Activated T-helper 2 cell treated with anti-CD3 and anti-CD28 coated beads, Interferon-gamma antibody, Interleukin-2, Interleukin-4, amounts not matched to agents 10 μg/mL and 5 μg/mL and 100 μg/mL, durations not matched to agents 14 hours and 24 hours and 36 hours (primary cell): ENCODE results near the gene NLRC3. TPM values are rescaled to one million over a fixed set of nuclear protein-coding genes. Genes with fewer than 3 reads are reported as not detected.
"Not testable (repeated sequence)": the region's sequence is repeated elsewhere in the genome, so short reads cannot be mapped to it uniquely, and the experiment has no call there.

Experiments
- DNase-seq: peaks from one replicate; pipeline ENCODE4 v3.0.0; 2021; ENCODE audit warnings: low spot score
- H3K27ac Mint-ChIP-seq: one replicate; pipeline ENCODE4 v1.8.0; 2021; ENCODE audit warnings: mixed read lengths
- H3K27me3 Mint-ChIP-seq: one replicate; pipeline ENCODE4 v1.8.0; 2021; ENCODE audit warnings: low read depth, mixed read lengths
- H3K36me3 Mint-ChIP-seq: one replicate; pipeline ENCODE4 v1.8.0; 2021; ENCODE audit warnings: low read depth, mixed read lengths
- H3K4me1 Mint-ChIP-seq: one replicate; pipeline ENCODE4 v1.8.0; 2021; ENCODE audit warnings: low read depth, mixed read lengths
- H3K4me3 Mint-ChIP-seq: one replicate; pipeline ENCODE4 v1.8.0; 2021; ENCODE audit warnings: low read depth, mild to moderate bottlenecking, moderate library complexity, mixed read lengths
- H3K9me3 Mint-ChIP-seq: one replicate; pipeline ENCODE4 v1.8.0; 2021; ENCODE audit warnings: mixed read lengths
- intact Hi-C: fragments of 100-400 bp; cut with micrococcal nuclease; formaldehyde crosslinking; loops from one replicate; pipeline ENCODE4 v1.15.1; 2023
- total RNA-seq: library from RNA; stranded (reverse); gene quantifications from 2 replicates; pipeline ENCODE4 v1.2.3, GENCODE V29; 2022

Gene NLRC3
- total RNA-seq, 1 donor from 2014 or later, result 29.6 TPM

GRCh38 chr16:3546986-3547682, 30.1 kb downstream of the NLRC3 start:
- Mint-ChIP-seq H3K27ac (no peak overlapping the region), H3K27me3 (no peaks in the 10 kb centered on the region), H3K9me3 (no peaks in the 10 kb centered on the region), H3K4me1 (no peaks in the 10 kb centered on the region), H3K36me3 (peaks cover 70% of the 10 kb centered on the region), H3K4me3 (no peak overlapping the region)
- no peak for DNase-seq
- intact Hi-C loops, result no loop called here

GRCh38 chr16:3542601-3543373, 34.4 kb downstream of the NLRC3 start:
- Mint-ChIP-seq H3K4me3 (no peak overlapping the region), H3K36me3 (peaks cover 54% of the 10 kb centered on the region), H3K27ac (no peak overlapping the region), H3K4me1 (no peaks in the 10 kb centered on the region), H3K27me3 (no peaks in the 10 kb centered on the region), H3K9me3 (no peaks in the 10 kb centered on the region)
- intact Hi-C loops, result no loop called here
- DNase-seq, result no peak

DNA sequence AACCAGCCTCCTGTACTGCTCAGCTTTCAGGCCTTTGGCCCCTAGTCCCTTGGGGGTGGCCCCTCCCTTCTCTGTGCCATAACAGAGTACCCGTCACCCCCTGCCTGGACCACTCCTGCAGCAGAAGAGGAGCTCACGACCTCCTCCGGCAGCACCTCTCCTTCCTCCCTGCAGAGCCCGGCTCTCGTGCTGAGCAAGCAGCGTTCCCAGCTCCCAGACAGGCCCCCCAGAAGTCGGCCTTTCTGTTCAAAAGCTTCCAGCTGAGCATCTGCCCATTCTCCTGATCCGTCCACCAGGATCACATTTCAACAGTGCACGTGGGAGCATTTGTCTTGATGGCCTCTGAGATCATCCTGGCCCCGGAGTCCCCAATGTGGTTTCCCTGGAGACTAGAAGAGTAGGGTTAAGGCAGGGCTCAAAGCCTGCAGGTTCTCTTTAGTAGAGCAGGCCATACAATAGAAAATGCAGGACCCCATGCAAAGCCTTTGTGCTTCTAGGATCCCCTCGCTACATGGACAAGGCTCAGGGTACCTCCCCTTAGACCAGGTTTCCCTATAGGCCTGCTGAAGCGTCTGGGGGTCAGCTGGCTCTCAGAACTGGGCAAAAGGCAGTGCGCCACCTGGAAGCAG, 35.6 kb downstream of the NLRC3 start:
- Mint-ChIP-seq H3K36me3 (peaks cover 45% of the 10 kb centered on the region), H3K4me3 (no peak overlapping the region), H3K9me3 (no peaks in the 10 kb centered on the region), H3K4me1 (no peaks in the 10 kb centered on the region), H3K27me3 (no peaks in the 10 kb centered on the region), H3K27ac (no peak overlapping the region)
- intact Hi-C loops, result no loop called here
- no peak for DNase-seq

DNA sequence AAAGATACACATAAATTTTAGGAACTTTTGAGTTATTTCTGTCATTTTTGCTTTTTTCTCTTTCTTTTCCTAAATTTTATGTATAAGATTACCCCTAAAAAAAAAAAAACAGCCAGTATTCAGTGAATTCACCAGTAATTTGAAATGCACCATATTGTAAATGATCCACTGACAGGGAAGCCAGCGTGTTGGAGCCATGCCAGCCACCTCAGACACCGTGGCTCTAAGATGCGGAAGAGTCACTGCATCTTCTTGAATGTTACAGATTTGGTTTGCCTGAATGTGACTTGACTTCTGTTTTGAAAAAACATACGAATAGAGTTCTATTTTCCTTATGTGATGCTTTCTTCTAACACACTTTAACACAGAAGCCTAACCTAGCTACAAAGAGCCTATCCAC, 39.0 kb downstream of the NLRC3 start:
- Mint-ChIP-seq H3K4me3 (no peak overlapping the region), H3K27me3 (no peaks in the 10 kb centered on the region), H3K9me3 (no peaks in the 10 kb centered on the region), H3K27ac (no peak overlapping the region), H3K4me1 (no peaks in the 10 kb centered on the region), H3K36me3 (peaks cover 39% of the 10 kb centered on the region)
- no peak for DNase-seq
- intact Hi-C loops, result no loop called here

DNA sequence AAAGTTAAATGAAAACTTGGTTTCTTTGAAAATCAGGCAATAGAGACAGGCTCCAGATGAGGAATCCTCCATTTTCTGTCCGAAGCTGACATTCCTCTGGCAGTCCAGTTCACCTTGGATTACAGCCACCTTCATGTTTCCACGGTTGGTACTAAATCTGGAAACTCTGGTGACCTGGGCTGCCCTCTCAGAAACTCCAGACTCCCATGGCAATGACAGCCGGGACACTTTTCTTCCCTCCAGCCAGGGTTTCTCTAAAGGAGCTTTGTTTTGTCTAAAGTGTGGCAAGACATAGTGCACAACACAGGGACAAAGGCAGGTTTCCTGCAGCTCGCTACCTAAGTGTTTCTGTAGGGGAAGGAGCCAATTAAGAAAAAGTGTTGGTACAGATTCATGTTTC, 40.4 kb downstream of the NLRC3 start:
- DNase-seq, result no peak
- Mint-ChIP-seq H3K27ac (no peak overlapping the region), H3K4me3 (no peak overlapping the region), H3K4me1 (no peaks in the 10 kb centered on the region), H3K36me3 (peaks cover 44% of the 10 kb centered on the region), H3K9me3 (no peaks in the 10 kb centered on the region), H3K27me3 (no peaks in the 10 kb centered on the region)
- intact Hi-C loops, result no loop called here

- DNase-seq, result no peak
- H3K4me1 Mint-ChIP-seq, result no peaks in the 10 kb centered on the region
- no peak overlapping the region for H3K4me3 Mint-ChIP-seq
- no peak overlapping the region for H3K27ac Mint-ChIP-seq
- H3K36me3 Mint-ChIP-seq, result peaks cover 42% of the 10 kb centered on the region
- intact Hi-C loops, result no loop called here
- H3K27me3 Mint-ChIP-seq, result no peaks in the 10 kb centered on the region
- no peaks in the 10 kb centered on the region for H3K9me3 Mint-ChIP-seq
Measured at GRCh38 chr16:3536271-3536731, 40.9 kb downstream of the NLRC3 start.

DNA sequence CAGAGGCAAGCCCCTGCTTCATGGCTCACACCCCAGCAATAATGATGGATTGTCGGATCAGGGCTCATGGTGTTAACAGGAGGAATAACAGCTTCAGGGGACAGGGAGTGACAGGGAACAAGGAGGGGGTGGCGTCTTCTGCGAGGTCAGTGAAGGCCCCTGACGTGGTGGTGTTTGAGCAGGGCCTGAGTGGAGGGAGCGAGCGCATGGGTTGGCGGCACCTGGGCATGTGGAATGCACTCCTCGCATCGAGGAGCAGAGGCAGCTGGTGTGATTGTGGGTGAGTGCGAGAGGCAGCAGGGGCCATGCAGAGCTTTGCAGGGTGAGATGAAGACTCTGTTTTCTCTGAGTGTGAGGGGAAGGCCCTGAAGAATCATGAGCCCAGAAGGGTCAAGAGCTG, 43.1 kb downstream of the NLRC3 start:
- intact Hi-C loops, result no loop called here
- no peak for DNase-seq
- H3K4me1 Mint-ChIP-seq, result no peaks in the 10 kb centered on the region
- no peak overlapping the region for H3K4me3 Mint-ChIP-seq
- H3K9me3 Mint-ChIP-seq, result no peaks in the 10 kb centered on the region
- peaks cover 26% of the 10 kb centered on the region for H3K36me3 Mint-ChIP-seq
- no peaks in the 10 kb centered on the region for H3K27me3 Mint-ChIP-seq
- no peak overlapping the region for H3K27ac Mint-ChIP-seq

GRCh38 chr16:3532741-3533140, 44.5 kb downstream of the NLRC3 start:
- no peaks in the 10 kb centered on the region for H3K9me3 Mint-ChIP-seq
- peaks cover 7% of the 10 kb centered on the region for H3K4me1 Mint-ChIP-seq
- no peak overlapping the region for H3K4me3 Mint-ChIP-seq
- peaks cover 35% of the 10 kb centered on the region for H3K36me3 Mint-ChIP-seq
- intact Hi-C loops, result no loop called here
- H3K27ac Mint-ChIP-seq, result no peak overlapping the region
- no peak for DNase-seq
- no peaks in the 10 kb centered on the region for H3K27me3 Mint-ChIP-seq

DNA sequence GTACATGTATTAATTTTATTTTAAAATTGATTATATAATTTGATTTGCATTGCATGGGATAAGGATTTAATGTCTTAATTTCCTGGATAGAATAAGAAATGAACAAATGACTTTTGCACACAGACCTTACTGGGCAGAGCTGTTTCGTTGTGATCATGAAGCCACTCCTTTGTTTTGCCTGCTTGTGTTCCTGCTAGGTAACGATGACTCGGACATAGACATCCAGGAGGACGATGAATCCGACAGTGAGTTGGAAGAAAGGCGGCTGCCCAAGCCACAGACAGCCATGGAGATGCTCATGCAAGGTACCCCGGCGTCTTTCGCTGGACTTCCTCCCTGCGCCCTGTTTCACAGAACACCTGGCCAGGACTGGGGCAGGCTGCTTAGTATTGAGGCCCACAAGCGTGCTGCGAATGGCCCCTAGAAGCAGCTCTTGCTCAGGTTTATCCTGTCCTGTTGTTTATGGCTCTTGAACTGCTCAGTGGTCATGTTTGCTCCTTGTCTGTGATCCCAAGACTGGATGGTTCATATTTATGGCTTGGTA, 46.8 kb downstream of the NLRC3 start:
- H3K9me3 Mint-ChIP-seq, result no peaks in the 10 kb centered on the region
- H3K27ac Mint-ChIP-seq, result no peak overlapping the region
- intact Hi-C loops, result no loop called here
- no peak for DNase-seq
- H3K27me3 Mint-ChIP-seq, result no peaks in the 10 kb centered on the region
- peaks cover 36% of the 10 kb centered on the region for H3K36me3 Mint-ChIP-seq
- peaks cover 11% of the 10 kb centered on the region for H3K4me1 Mint-ChIP-seq
- H3K4me3 Mint-ChIP-seq, result no peak overlapping the region

- peaks cover 11% of the 10 kb centered on the region for H3K4me1 Mint-ChIP-seq
- intact Hi-C loops, result no loop called here
- H3K27me3 Mint-ChIP-seq, result no peaks in the 10 kb centered on the region
- H3K4me3 Mint-ChIP-seq, result no peak overlapping the region
- H3K9me3 Mint-ChIP-seq, result no peaks in the 10 kb centered on the region
- no peak overlapping the region for H3K27ac Mint-ChIP-seq
- H3K36me3 Mint-ChIP-seq, result peaks cover 36% of the 10 kb centered on the region
- DNase-seq, result no peak
Measured at GRCh38 chr16:3529175-3529574, 48.0 kb downstream of the NLRC3 start.

DNA sequence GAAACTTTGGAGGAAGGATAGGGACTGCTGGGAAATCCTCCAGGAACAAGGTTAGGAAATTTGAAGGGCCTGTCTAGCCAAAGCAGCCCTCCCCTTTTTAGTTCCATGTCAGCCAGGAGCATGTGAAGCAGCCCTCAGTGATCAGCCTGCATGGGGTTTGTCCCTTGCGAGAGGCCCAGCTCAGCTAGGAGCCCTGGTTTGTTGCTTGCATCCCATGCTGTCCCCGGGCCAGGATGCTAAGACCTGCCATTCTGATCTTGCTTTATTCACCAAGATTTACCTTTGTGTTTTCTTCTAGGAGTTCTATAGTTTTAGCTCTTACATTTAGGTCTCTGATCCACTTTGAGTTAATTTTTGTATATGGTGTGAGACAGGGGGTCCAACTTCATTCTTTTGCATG, 48.8 kb downstream of the NLRC3 start:
- Mint-ChIP-seq H3K27me3 (no peaks in the 10 kb centered on the region), H3K4me3 (no peak overlapping the region), H3K36me3 (peaks cover 32% of the 10 kb centered on the region), H3K9me3 (no peaks in the 10 kb centered on the region), H3K27ac (no peak overlapping the region), H3K4me1 (peaks cover 11% of the 10 kb centered on the region)
- intact Hi-C loops, result no loop called here
- DNase-seq, result no peak

DNA sequence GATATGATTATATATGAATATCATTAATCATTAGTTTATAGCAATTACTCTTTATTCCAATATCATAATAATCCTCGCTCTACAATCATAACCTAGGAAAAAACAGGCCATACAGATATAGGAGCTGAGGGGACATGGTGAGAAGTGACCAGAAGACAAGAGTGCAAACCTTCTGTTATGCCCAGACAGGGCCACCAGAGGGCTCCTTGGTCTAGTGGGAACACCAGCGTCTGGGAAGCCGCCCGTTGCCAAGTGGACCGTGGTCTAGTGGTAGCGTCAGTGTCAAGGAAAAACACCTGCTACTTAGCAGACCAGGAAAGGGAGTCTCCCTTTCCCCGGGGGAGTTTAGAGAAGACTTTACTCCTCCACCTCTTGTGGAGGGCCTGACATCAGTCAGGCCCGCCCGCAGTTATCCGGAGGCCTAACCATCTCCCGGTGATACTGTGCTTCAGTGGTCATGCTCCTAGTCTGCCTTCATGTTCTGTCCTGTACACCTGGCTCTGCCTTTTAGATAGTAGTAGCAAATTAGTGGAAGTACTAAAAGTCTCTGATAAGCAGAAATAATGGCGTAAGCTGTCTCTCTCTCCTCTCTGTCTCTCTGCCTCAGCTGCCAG, 49.9 kb downstream of the NLRC3 start:
- intact Hi-C loops, H3K4me3 Mint-ChIP-seq, H3K27me3 Mint-ChIP-seq, H3K27ac Mint-ChIP-seq, DNase-seq, H3K9me3 Mint-ChIP-seq: not testable (repeated sequence)
- Mint-ChIP-seq H3K36me3 (peaks cover 31% of the 10 kb centered on the region), H3K4me1 (peaks cover 11% of the 10 kb centered on the region)
